Measurements from ENCODE around the gene OR7D2.

OR7D2 gene

GRCh38 chr19:9219489-9219888 lies 40.7 kb downstream of the OR7D2 start, which contains the start of gene OR7D4:
Gene OR7D4, minus strand, starts transcription at chr19:9219589. Its CDS starts 4,752 bp downstream, at chr19:9214837.
- no peak for DNase-seq

All from hematopoietic multipotent progenitor cell treated with erythropoietin and hydrocortisone succinate and interleukin-3 and kit ligand, for 8 days (in vitro differentiated cells).